ENCODE results near the gene BTBD9. TPM values are rescaled to one million over a fixed set of nuclear protein-coding genes. Genes with fewer than 3 reads are reported as not detected.
"Not testable (repeated sequence)": the region's sequence is repeated elsewhere in the genome, so short reads cannot be mapped to it uniquely, and the experiment has no call there.

BTBD9 gene
- total RNA-seq, 1 donor from 2014 or later, result 4.5 TPM

- TF ChIP-seq CTCF (IDR thresholded peaks at IDR 0.05; ENCODE audit: insufficient read depth, low read length, severe bottlenecking), result no peak
- Histone ChIP-seq H3K27me3 (ENCODE audit: control insufficient read depth, insufficient read depth, low read length) (no peaks in the 10 kb centered on the region), H3K4me3 (ENCODE audit: low read depth, low read length) (no peak overlapping the region), H3K36me3 (ENCODE audit: control insufficient read depth, insufficient read depth, low read length) (no peaks in the 10 kb centered on the region)
- no peak for FAIRE-seq
- DNase-seq (ENCODE audit: low read depth), result peak; percentile 68
Measured at GRCh38 chr6:38432479-38432878, 207.2 kb downstream of the BTBD9 start.

GRCh38 chr6:38432079-38432478 lies 207.7 kb downstream of the BTBD9 start:
- H3K27me3 ChIP-seq (ENCODE audit: control insufficient read depth, insufficient read depth, low read length), result no peaks in the 10 kb centered on the region
- no peak for DNase-seq (ENCODE audit: low read depth)
- no peak overlapping the region for H3K4me3 ChIP-seq (ENCODE audit: low read depth, low read length)
- no peaks in the 10 kb centered on the region for H3K36me3 ChIP-seq (ENCODE audit: control insufficient read depth, insufficient read depth, low read length)
- FAIRE-seq, result no peak
- TF ChIP-seq CTCF (IDR thresholded peaks at IDR 0.05; ENCODE audit: insufficient read depth, low read length, severe bottlenecking), result no peak

- FAIRE-seq (no peak), DNase-seq (ENCODE audit: low read depth) (no peak)
- Histone ChIP-seq H3K4me3 (ENCODE audit: low read depth, low read length) (no peak overlapping the region), H3K36me3 (ENCODE audit: control insufficient read depth, insufficient read depth, low read length) (no peaks in the 10 kb centered on the region), H3K27me3 (ENCODE audit: control insufficient read depth, insufficient read depth, low read length) (no peaks in the 10 kb centered on the region)
- no peak for TF ChIP-seq CTCF (IDR thresholded peaks at IDR 0.05; ENCODE audit: insufficient read depth, low read length, severe bottlenecking)
Measured at GRCh38 chr6:38429546-38429945, 210.2 kb downstream of the BTBD9 start.

- FAIRE-seq, result no peak
- H3K4me3 ChIP-seq (ENCODE audit: low read depth, low read length), result no peak overlapping the region
- no peaks in the 10 kb centered on the region for H3K36me3 ChIP-seq (ENCODE audit: control insufficient read depth, insufficient read depth, low read length)
- H3K27me3 ChIP-seq (ENCODE audit: control insufficient read depth, insufficient read depth, low read length), result no peaks in the 10 kb centered on the region
- no peak for TF ChIP-seq CTCF (IDR thresholded peaks at IDR 0.05; ENCODE audit: insufficient read depth, low read length, severe bottlenecking)
- no peak for DNase-seq (ENCODE audit: low read depth)
Measured at GRCh38 chr6:38427492-38428210, 212.1 kb downstream of the BTBD9 start.

GRCh38 chr6:38425788-38426488 lies 213.8 kb downstream of the BTBD9 start:
- not testable (repeated sequence) for DNase-seq (ENCODE audit: low read depth); FAIRE-seq; H3K36me3 ChIP-seq (ENCODE audit: control insufficient read depth, insufficient read depth, low read length); H3K27me3 ChIP-seq (ENCODE audit: control insufficient read depth, insufficient read depth, low read length); H3K4me3 ChIP-seq (ENCODE audit: low read depth, low read length)

- no peak for TF ChIP-seq CTCF (IDR thresholded peaks at IDR 0.05; ENCODE audit: insufficient read depth, low read length, severe bottlenecking)
- H3K36me3 ChIP-seq (ENCODE audit: control insufficient read depth, insufficient read depth, low read length), result no peaks in the 10 kb centered on the region
- FAIRE-seq, result no peak
Measured at GRCh38 chr6:38423746-38424145, 216.0 kb downstream of the BTBD9 start.

More at GRCh38 chr6:38423746-38424145, 216.0 kb downstream of the BTBD9 start:
- H3K4me3 ChIP-seq (ENCODE audit: low read depth, low read length), result no peak overlapping the region
- no peak for DNase-seq (ENCODE audit: low read depth)
- H3K27me3 ChIP-seq (ENCODE audit: control insufficient read depth, insufficient read depth, low read length), result no peaks in the 10 kb centered on the region

All from bronchial epithelial cell (primary cell).